Kidney (tissue), 14 donors: ENCODE measurements around the gene SERPINE2. TPM values are rescaled to one million over a fixed set of nuclear protein-coding genes. Genes with fewer than 3 reads are reported as not detected.
"Not testable (repeated sequence)": the region's sequence is repeated elsewhere in the genome, so short reads cannot be mapped to it uniquely, and the experiment has no call there.

Source experiments
- DNase-seq, 5 donors: peaks; one replicate each; pipeline ENCODE4 v3.0.0-alpha.2; 2013 to 2020
- FAIRE-seq: peaks from 2 replicates; lab custom pipeline; 2012; peaks lifted over from hg19 to GRCh38; lab: Jason Lieb, UNC
- H3K27ac ChIP-seq, 2 donors: one replicate each; pipeline ENCODE4 v1.7.0; 2013; ENCODE audit warnings: low read depth in 2 of 2, low read length in 2 of 2, inconsistent platforms in 1 of 2
- H3K27me3 ChIP-seq: one replicate; pipeline ENCODE4 v1.7.1; 2013; ENCODE audit warnings: low read length, inconsistent platforms; ENCODE audit not compliant: control insufficient read depth, insufficient read depth
- H3K36me3 ChIP-seq, 3 donors: one replicate each; pipeline versions ENCODE4 v1.7.0 to v1.7.1; 2013; ENCODE audit warnings: low read length in 3 of 3, control low read depth in 1 of 3, inconsistent platforms in 1 of 3; ENCODE audit not compliant: insufficient read depth in 3 of 3, control insufficient read depth in 2 of 3
- H3K4me1 ChIP-seq, 3 donors: one replicate each; pipeline versions ENCODE4 v1.7.0 to v1.7.1; 2013; ENCODE audit warnings: low read length in 3 of 3, inconsistent platforms in 1 of 3, low read depth in 1 of 3; ENCODE audit not compliant: control insufficient read depth in 2 of 3, insufficient read depth in 2 of 3
- H3K4me3 ChIP-seq, 3 donors: one replicate each; pipeline versions ENCODE4 v1.7.0 to v1.8.1; 2013; ENCODE audit warnings: low read length in 3 of 3, control low read depth in 1 of 3, inconsistent platforms in 1 of 3
- H3K9ac ChIP-seq, 3 donors: one replicate each; pipeline versions ENCODE4 v1.7.0 to v1.7.1; 2013; ENCODE audit warnings: low read length in 3 of 3, control low read depth in 1 of 3, inconsistent platforms in 1 of 3
- H3K9me3 ChIP-seq, 3 donors: one replicate each; pipeline versions ENCODE4 v1.7.0 to v1.7.1; 2013; ENCODE audit warnings: low read length in 3 of 3, control low read depth in 1 of 3, inconsistent platforms in 1 of 3; ENCODE audit not compliant: control insufficient read depth in 2 of 3, insufficient read depth in 1 of 3
- intact Hi-C: fragments of 100-400 bp; cut with DNase I; formaldehyde crosslinking; loops from one replicate; pipeline ENCODE4 v1.11.1; 2022
- polyA plus RNA-seq: library from polyadenylated mRNA; stranded (reverse); fragments of 350-450 nt; fragmentation: Illumina TruSeq; extraction: RNeasy Lipid Tissue Mini Kit (QIAGEN cat#74804); gene quantifications from one replicate; pipeline ENCODE4 v1.2.3, GENCODE V29; 2014; ENCODE audit warnings: low read depth, low replicate concordance; ENCODE audit not compliant: insufficient read depth
- total RNA-seq: library from RNA; stranded (reverse); fragmentation: NEBNext Ultra II Directional; extraction: Animal tissue kit (Norgen Biotek cat#: 25700); gene quantifications from one replicate; pipeline ENCODE4 v1.2.1, GENCODE V29; 2021
- TF ChIP-seq, protein P1 (sequence below): IDR thresholded peaks from 3 replicates; pipeline ENCODE4 v1.5.1; 2012; ENCODE audit warnings: mild to moderate bottlenecking, moderate library complexity, borderline replicate concordance; ENCODE audit not compliant: insufficient read depth; ENCODE audit errors: extremely low read depth
- donor health status: control.
- donor health status: control.
- donor health status: control.
- donor health status: control.
- donor health status: control.
- donor health status: DM: yes; HTN: yes; CAD: no.
- donor health status: Normal renal cell carcinoma (clear cell type).

SERPINE2 gene
- total and polyA plus RNA-seq, 2 donors from 2014 or later: 27.3 to 29.2 TPM

DNA sequence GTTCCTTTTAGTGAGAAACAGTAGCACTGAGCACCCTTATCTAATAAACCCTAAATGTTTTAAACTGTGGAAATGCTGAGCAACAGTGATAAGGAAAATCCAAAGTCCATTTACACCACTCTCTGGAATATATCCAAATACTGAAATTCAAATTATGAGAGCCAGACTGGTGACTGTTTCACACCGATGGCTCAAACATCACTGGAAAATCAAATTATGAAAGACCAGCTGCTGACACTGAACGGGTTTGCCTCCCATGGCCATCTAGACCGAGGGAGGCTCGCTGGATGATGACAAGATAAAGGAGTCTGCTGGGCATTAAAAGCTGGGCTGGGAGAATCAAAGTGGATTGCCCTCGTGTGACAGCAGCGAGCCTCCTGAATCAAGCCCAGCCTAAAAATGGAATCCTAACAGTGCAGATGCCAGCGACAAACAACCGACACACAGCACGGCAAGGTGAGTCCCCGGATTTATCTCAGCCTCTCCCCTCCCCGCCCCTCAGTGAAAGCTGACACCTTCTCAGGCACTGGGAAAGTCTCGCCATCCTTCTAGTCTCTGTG is 30.3 kb downstream of the SERPINE2 start:
- Histone ChIP-seq H3K36me3 (no peaks in the 10 kb centered on the region), H3K4me3 (no peak overlapping the region), H3K9ac (no peak overlapping the region), H3K9me3 (no peaks in the 10 kb centered on the region), H3K27me3 (no peaks in the 10 kb centered on the region), H3K27ac (no peak overlapping the region), H3K4me1 (no peaks in the 10 kb centered on the region)
- FAIRE-seq: no peak
- TF ChIP-seq, protein P1, sequence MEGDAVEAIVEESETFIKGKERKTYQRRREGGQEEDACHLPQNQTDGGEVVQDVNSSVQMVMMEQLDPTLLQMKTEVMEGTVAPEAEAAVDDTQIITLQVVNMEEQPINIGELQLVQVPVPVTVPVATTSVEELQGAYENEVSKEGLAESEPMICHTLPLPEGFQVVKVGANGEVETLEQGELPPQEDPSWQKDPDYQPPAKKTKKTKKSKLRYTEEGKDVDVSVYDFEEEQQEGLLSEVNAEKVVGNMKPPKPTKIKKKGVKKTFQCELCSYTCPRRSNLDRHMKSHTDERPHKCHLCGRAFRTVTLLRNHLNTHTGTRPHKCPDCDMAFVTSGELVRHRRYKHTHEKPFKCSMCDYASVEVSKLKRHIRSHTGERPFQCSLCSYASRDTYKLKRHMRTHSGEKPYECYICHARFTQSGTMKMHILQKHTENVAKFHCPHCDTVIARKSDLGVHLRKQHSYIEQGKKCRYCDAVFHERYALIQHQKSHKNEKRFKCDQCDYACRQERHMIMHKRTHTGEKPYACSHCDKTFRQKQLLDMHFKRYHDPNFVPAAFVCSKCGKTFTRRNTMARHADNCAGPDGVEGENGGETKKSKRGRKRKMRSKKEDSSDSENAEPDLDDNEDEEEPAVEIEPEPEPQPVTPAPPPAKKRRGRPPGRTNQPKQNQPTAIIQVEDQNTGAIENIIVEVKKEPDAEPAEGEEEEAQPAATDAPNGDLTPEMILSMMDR: no peak
- intact Hi-C loops: no loop called here
- DNase-seq: no peak

GRCh38 chr2:224004105-224004695 is 34.9 kb downstream of the SERPINE2 start:
- intact Hi-C loops: no loop called here
- no peak for FAIRE-seq
- H3K36me3 ChIP-seq: peaks cover 0 to 3% (median 3%) of the 10 kb centered on the region in 3 donors
- DNase-seq: no peak
- H3K9me3 ChIP-seq: no peaks in the 10 kb centered on the region
- no peak overlapping the region for H3K9ac ChIP-seq
- TF ChIP-seq, protein P1: no peak
- H3K27ac ChIP-seq: no peak overlapping the region
- no peak overlapping the region for H3K4me3 ChIP-seq
- no peaks in the 10 kb centered on the region for H3K27me3 ChIP-seq
- H3K4me1 ChIP-seq: no peaks in the 10 kb centered on the region

GRCh38 chr2:224000662-224001061 is 38.4 kb downstream of the SERPINE2 start:
- H3K36me3 ChIP-seq, H3K4me1 ChIP-seq, H3K9me3 ChIP-seq, H3K4me3 ChIP-seq, intact Hi-C loops, FAIRE-seq, DNase-seq, H3K27me3 ChIP-seq, H3K27ac ChIP-seq, H3K9ac ChIP-seq: not testable (repeated sequence)

DNA sequence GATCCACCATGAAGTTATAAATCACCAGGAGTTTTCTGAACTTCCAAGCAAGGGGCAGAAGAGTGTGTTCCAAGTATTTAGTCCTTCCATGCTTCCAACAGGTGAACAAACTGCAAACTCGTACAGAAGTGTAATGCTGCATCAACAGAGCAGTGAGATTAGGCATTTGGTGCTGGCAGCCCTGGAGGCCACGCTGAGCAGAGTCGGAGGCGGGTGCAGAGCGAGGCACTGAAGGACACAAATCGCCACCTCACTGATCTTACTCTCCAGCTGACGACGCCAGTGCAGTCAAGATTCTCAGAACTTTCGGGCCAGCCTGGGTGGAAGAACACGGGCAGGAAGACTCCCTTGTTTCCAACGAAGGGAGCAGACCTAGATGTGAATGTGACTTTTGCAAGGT is 39.2 kb downstream of the SERPINE2 start:
- DNase-seq (no peak), FAIRE-seq (no peak)
- Histone ChIP-seq H3K4me3 (no peak overlapping the region), H3K9me3 (no peaks in the 10 kb centered on the region), H3K36me3 (peaks cover 0 to 3% (median 3%) of the 10 kb centered on the region in 3 donors), H3K27me3 (no peaks in the 10 kb centered on the region), H3K9ac (no peak overlapping the region), H3K4me1 (peaks cover 0 to 5% (median 2%) of the 10 kb centered on the region in 3 donors), H3K27ac (no peak overlapping the region)
- TF ChIP-seq, protein P1: no peak
- intact Hi-C loops: no loop called here
